GM12864 (cell line): ENCODE results near the gene ITSN2.

Source experiments
- DNase-seq: peaks from one replicate; pipeline ENCODE4 v3.0.0-alpha.2; 2011; ENCODE audit warnings: low read depth
- H3K4me3 ChIP-seq: 2 replicates; pipeline ENCODE4 v1.5.1; 2011; ENCODE audit warnings: mild to moderate bottlenecking, low read depth, low read length, control low read depth
- TF ChIP-seq, protein P1 (sequence below): IDR thresholded peaks from 2 replicates; pipeline ENCODE4 v1.5.1; 2011; ENCODE audit warnings: low read depth, mild to moderate bottlenecking, moderate library complexity, low read length, control low read depth, inconsistent platforms; ENCODE audit errors: missing control alignments

ITSN2 gene

DNA sequence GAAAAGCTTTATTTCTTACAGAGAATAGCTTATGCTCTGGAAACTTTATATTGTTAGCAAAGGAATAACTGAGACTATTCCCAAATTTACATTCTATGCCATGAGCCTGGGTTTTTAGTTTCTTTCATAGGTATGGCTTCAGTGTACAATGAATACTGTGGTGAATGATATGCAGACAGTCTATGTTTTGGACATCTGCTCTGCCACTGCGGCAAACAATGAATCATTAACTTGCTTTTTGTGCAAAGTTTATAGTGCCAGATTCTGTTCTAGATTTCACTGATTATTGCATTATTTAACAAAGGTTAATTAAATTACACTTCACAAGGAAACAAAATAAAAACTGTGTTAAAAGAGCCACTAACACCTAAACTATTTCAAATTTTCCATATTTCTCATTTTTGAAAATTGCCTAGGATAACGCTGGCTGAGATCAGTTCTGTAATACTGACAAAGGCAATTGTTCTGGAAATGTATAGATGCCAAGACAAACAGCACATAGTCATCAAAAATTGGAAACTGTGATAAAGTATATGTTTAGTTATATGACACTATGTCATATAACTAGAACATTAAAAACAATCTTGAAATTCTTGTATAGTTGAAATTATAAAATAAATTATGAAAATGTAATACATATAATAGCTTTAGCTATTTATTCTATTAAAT lies 74.7 kb downstream of the ITSN2 start:
- H3K4me3 ChIP-seq, result no peak overlapping the region
- DNase-seq, result no peak
- TF ChIP-seq, protein P1, sequence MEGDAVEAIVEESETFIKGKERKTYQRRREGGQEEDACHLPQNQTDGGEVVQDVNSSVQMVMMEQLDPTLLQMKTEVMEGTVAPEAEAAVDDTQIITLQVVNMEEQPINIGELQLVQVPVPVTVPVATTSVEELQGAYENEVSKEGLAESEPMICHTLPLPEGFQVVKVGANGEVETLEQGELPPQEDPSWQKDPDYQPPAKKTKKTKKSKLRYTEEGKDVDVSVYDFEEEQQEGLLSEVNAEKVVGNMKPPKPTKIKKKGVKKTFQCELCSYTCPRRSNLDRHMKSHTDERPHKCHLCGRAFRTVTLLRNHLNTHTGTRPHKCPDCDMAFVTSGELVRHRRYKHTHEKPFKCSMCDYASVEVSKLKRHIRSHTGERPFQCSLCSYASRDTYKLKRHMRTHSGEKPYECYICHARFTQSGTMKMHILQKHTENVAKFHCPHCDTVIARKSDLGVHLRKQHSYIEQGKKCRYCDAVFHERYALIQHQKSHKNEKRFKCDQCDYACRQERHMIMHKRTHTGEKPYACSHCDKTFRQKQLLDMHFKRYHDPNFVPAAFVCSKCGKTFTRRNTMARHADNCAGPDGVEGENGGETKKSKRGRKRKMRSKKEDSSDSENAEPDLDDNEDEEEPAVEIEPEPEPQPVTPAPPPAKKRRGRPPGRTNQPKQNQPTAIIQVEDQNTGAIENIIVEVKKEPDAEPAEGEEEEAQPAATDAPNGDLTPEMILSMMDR, result no peak

DNA sequence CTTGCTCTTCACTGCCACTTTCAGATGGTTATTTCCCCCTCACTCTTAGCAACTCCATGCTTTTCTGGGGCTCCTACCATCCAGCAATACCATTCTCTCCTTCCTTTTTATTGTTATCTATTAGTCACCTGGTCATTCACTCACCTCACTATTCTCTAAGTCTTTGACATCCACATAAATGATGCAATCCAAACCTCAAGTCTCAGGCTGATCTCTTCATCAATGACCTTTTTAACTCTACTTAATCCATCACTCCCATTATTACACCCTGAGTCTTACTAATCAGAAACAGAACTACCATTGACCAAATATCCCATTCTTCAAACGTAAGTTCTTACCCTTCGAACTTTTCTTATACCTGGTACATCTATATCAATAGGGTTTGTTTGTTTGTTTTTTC lies 79.7 kb downstream of the ITSN2 start:
- no peak for DNase-seq
- H3K4me3 ChIP-seq, result no peak overlapping the region
- TF ChIP-seq, protein P1, result no peak

DNA sequence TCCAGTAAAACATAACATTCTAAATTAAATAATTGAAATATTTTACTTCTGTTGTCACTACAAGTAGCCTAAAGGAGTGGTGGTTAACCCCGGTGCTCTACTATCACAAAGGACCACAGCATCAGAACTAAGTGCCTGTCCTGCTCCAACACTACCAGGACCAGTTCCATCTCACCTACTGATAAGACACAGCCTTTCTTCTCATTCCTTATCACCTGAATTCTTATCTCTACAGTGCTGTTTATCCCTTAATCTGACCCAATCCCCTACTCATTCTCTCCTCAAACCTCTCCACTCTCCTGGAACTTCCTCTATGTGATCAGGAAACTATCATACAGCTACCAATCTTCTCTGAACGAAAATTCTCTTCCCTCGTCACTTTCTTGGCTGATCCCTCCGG lies 80.2 kb downstream of the ITSN2 start:
- DNase-seq, result no peak
- H3K4me3 ChIP-seq, result no peak overlapping the region
- TF ChIP-seq, protein P1, result no peak

DNA sequence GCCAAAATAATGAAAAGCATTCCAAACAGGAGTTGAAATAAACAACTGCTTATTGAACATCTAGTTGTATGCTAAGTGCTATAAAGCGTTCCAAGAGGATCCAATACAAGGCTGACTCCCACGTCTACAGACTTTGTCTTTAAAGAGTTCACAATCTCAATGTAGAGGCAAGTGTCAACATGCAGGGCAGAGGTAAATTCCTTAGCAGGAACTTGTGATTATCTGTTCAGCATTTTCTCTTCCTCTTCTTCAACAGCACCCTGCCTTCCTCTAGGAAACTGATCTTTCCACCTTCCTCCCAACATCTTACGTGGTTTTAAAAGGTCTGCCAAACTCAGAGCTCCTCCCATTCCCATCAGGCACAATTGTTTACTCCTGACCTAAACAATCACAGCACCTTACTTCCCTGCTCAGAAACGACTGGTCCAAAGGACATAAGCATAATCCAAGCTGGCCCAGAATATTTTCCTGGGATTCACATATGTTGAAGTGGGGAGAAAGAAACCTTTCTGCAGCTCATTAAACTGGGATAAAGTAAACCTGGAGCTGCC lies 83.9 kb downstream of the ITSN2 start:
- no peak overlapping the region for H3K4me3 ChIP-seq
- no peak for DNase-seq
- TF ChIP-seq, protein P1, result no peak

DNA sequence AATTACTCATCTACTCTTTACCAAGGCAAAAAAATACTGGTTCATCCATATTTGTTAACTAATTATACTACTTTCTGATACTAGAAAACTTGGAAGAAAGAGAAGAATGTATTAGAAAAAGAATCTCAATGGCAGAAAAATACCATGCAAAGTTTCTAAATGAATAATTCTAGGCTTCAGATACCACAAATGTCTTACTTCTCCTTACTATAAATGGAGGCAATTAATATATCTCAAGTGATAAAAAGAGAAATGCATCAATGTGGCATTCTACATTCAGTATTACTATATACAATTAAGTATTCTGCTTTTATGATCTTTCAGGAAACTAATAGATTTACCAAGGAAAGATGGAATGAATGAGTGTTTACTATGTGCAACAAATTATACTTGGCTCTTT lies 85.5 kb downstream of the ITSN2 start:
- TF ChIP-seq, protein P1, result no peak
- no peak overlapping the region for H3K4me3 ChIP-seq
- DNase-seq, result no peak

DNA sequence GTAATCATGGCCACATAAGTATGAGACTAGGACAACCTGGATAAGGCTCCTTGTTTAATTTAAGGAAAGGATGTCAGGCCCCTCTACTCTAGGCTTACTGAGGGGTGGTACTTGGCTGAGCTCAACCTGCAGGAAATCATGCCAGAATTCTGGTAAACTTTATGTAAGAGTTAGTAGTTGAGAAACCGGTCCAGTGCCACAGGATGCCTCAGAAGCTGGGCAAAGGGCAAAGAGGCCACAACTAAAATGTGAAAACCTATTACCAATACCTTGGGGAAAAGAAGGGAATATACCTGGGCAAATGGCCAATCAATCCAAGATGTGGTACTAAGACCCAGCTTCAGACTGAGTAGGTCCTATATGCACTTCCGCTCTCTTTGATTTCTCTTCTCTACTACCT lies 86.7 kb downstream of the ITSN2 start:
- DNase-seq, result no peak
- TF ChIP-seq, protein P1, result no peak
- H3K4me3 ChIP-seq, result no peak overlapping the region

DNA sequence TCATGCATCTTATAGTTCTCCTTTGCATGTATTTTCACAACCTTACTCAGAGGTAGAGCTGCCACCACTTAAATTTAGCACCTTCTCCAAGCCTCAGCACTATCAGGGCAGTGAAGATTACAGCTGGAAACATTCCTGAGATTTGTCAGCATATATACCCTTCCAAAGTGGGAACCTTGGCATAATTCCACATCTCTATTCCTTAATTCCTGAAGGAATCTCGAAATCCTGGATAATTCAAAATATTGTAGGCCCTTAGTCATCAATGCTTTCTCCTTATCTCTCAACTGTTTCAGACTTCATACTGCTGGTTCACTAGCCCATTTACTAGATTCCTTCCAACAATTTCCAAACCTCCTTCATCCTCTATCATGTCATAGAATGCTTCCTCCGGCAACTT lies 87.4 kb downstream of the ITSN2 start:
- no peak for DNase-seq
- H3K4me3 ChIP-seq, result no peak overlapping the region
- TF ChIP-seq, protein P1, result no peak
